Endothelial cell of umbilical vein (primary cell): ENCODE results near the gene ANKRD27. TPM values are rescaled to one million over a fixed set of nuclear protein-coding genes. Genes with fewer than 3 reads are reported as not detected.

Experiments used
- BruUV-seq: library from RNA; stranded (reverse); fragments of 400-500 nt; replicated peaks from 2 replicates; lab custom pipeline; 2021; lab: Mats Ljungman, UMichigan
- CTCF ChIA-PET: fragments of 300-600, 350-600 bp; sonication (Branson Sonifier 250); formaldehyde crosslinking; loops from one replicate; lab custom pipeline; 2021; ENCODE audit warnings: antibody characterized with exemption, inconsistent platforms; lab: Charles Lee
- POLR2A ChIA-PET: fragments of 300-600, 350-600 bp; sonication (Branson Sonifier 250); formaldehyde crosslinking; loops from one replicate; lab custom pipeline; 2021; ENCODE audit warnings: antibody characterized with exemption, inconsistent platforms; lab: Charles Lee
- DNase-seq: peaks from one replicate; pipeline ENCODE4 v3.0.0-alpha.2; 2011; ENCODE audit warnings: low read depth, low spot score
- FAIRE-seq: peaks from 2 replicates; lab custom pipeline; 2011; peaks lifted over from hg19 to GRCh38; lab: Jason Lieb, UNC
- H2AFZ ChIP-seq: 2 replicates; pipeline ENCODE4 v1.6.0; 2012; ENCODE audit warnings: low read depth, low read length, control low read depth, inconsistent platforms
- H3K27ac ChIP-seq: 2 replicates; pipeline ENCODE4 v1.5.1; 2011; ENCODE audit warnings: low read depth, mild to moderate bottlenecking, control low read depth, low read length, moderate library complexity; ENCODE audit not compliant: insufficient read depth
- H3K27me3 ChIP-seq, 2 experiments: 2 replicates each; pipeline versions ENCODE4 v1.6.0 to v1.6.1; 2011; ENCODE audit warnings: low read length in 2 of 2, mixed read lengths in 1 of 2; ENCODE audit not compliant: control insufficient read depth in 2 of 2, insufficient read depth in 2 of 2
- H3K36me3 ChIP-seq, 2 experiments: 2 replicates in 1 of 2; 3 replicates in 1 of 2; pipeline ENCODE4 v1.5.1; 2011; ENCODE audit warnings: low read length in 2 of 2, mild to moderate bottlenecking in 1 of 2, moderate library complexity in 1 of 2; ENCODE audit not compliant: control insufficient read depth in 2 of 2, insufficient read depth in 2 of 2; ENCODE audit errors: extremely low read depth in 1 of 2
- H3K4me1 ChIP-seq: 3 replicates; pipeline ENCODE4 v1.5.1; 2011; ENCODE audit warnings: mild to moderate bottlenecking, low read length; ENCODE audit not compliant: control insufficient read depth, insufficient read depth; ENCODE audit errors: extremely low read depth
- H3K4me2 ChIP-seq: 2 replicates; pipeline ENCODE4 v1.6.1; 2011; ENCODE audit warnings: low read length, control low read depth, mixed read lengths; ENCODE audit not compliant: insufficient read depth
- H3K4me3 ChIP-seq, 3 experiments: fragments of 200-600 bp in 1 of 3; sonication (generic), shearing (Covaris generic) in 1 of 3; replicated peaks in 1 of 3; 2 replicates each; pipeline ENCODE4 v1.5.1; 2011 to 2016; ENCODE audit warnings: control low read depth in 3 of 3, low read length in 3 of 3, mild to moderate bottlenecking in 2 of 3, inconsistent platforms in 1 of 3, low read depth in 1 of 3, moderate library complexity in 1 of 3; ENCODE audit not compliant: insufficient read depth in 1 of 3
- H3K79me2 ChIP-seq: 2 replicates; pipeline ENCODE4 v1.6.0; 2012; ENCODE audit warnings: low read length, inconsistent platforms; ENCODE audit not compliant: control insufficient read depth, insufficient read depth
- H3K9ac ChIP-seq: replicated peaks from 2 replicates; pipeline ENCODE3; 2011; ENCODE audit warnings: low read length, control low read depth; ENCODE audit not compliant: insufficient read depth; ENCODE audit errors: extremely low read depth
- H3K9me1 ChIP-seq: replicated peaks from 3 replicates; pipeline ENCODE4 v1.6.0; 2011; ENCODE audit warnings: mild to moderate bottlenecking, low read length; ENCODE audit not compliant: control insufficient read depth, insufficient read depth; ENCODE audit errors: extremely low read depth
- H3K9me3 ChIP-seq: replicated peaks from 2 replicates; pipeline ENCODE4 v1.5.1; 2012; ENCODE audit warnings: low read length, inconsistent platforms; ENCODE audit not compliant: control insufficient read depth, insufficient read depth
- H4K20me1 ChIP-seq: replicated peaks from 2 replicates; pipeline ENCODE3; 2011; ENCODE audit warnings: mild to moderate bottlenecking, low read length; ENCODE audit not compliant: control insufficient read depth, insufficient read depth; ENCODE audit errors: extremely low read depth
- CTCF ChIP-seq, 2 donors: IDR thresholded peaks; 1 replicate in 1 of 2; 2 replicates in 1 of 2; pipeline ENCODE4 v1.5.1; 2011; ENCODE audit warnings: low read length in 2 of 2, mild to moderate bottlenecking in 2 of 2, moderate library complexity in 2 of 2, control low read depth in 1 of 2, inconsistent platforms in 1 of 2, low read depth in 1 of 2; ENCODE audit not compliant: insufficient read depth in 1 of 2; ENCODE audit errors: extremely low read depth in 1 of 2
- EZH2 ChIP-seq: IDR thresholded peaks from 2 replicates; pipeline ENCODE4 v1.6.1; 2012; ENCODE audit warnings: borderline replicate concordance, low read depth, mild to moderate bottlenecking, moderate library complexity, low read length, inconsistent platforms; ENCODE audit not compliant: severe bottlenecking
- FOS ChIP-seq: IDR thresholded peaks from 2 replicates; pipeline ENCODE4 v1.6.1; 2011; ENCODE audit warnings: mild to moderate bottlenecking, low read length, moderate library complexity, borderline replicate concordance; ENCODE audit not compliant: insufficient read depth
- GATA2 ChIP-seq: IDR thresholded peaks from 2 replicates; pipeline ENCODE4 v1.7.0; 2011; ENCODE audit warnings: low read depth, mild to moderate bottlenecking, moderate library complexity, mixed read lengths, low read length; ENCODE audit not compliant: insufficient read length, insufficient read depth
- JUN ChIP-seq: IDR thresholded peaks from 2 replicates; pipeline ENCODE4 v1.6.1; 2011; ENCODE audit warnings: borderline replicate concordance, low read depth; ENCODE audit not compliant: insufficient read length, insufficient read depth
- MAX ChIP-seq: IDR thresholded peaks from 2 replicates; pipeline ENCODE4 v1.6.1; 2011; ENCODE audit not compliant: insufficient read depth, insufficient read length
- MYC ChIP-seq: IDR thresholded peaks from one replicate; pipeline ENCODE4 v1.6.1; 2011; ENCODE audit warnings: mild to moderate bottlenecking, low read depth, low read length
- POLR2A ChIP-seq: IDR thresholded peaks from 2 replicates; pipeline ENCODE4 v1.6.1; 2012; ENCODE audit warnings: low read depth, mild to moderate bottlenecking, control low read depth, low read length
- POLR2AphosphoS5 ChIP-seq: IDR thresholded peaks from 2 replicates; pipeline ENCODE4 v1.6.1; 2012; ENCODE audit warnings: low read depth, mild to moderate bottlenecking, control low read depth, low read length, moderate library complexity; ENCODE audit not compliant: insufficient read depth
- dilution Hi-C: fragments of 300-500 bp; cut with MboI; formaldehyde crosslinking; loops from one replicate; pipeline ENCODE4 v1.15.0; 2019; ENCODE audit warnings: low sequenced_read_pairs; ENCODE audit not compliant: extremely low pct_ligation_motif_present
- intact Hi-C: fragments of 100-400 bp; cut with micrococcal nuclease; formaldehyde crosslinking; loops from one replicate; pipeline ENCODE4 v1.10.0; 2022
- polyA plus RNA-seq, 4 experiments: library from polyadenylated mRNA; depleted of rRNA in 3 of 4; stranded (reverse) in 3 of 4; unstranded in 1 of 4; fragments of >200 nt; gene quantifications; 2 replicates each; pipeline versions ENCODE4 v1.2.1 to v1.2.3, GENCODE V29; 2011 to 2012; ENCODE audit warnings: missing spikeins in 1 of 4
- total RNA-seq: library from RNA; stranded (reverse); gene quantifications from 2 replicates; pipeline ENCODE4 v1.2.3, GENCODE V29; 2021

ANKRD27 gene
- total and polyA plus RNA-seq, 2 donors (not counting 3 experiments of a cell fraction or from before 2014, with no cell fraction given), result 18.3 to 37.4 TPM

GRCh38 chr19:32719611-32720059, 44.7 kb upstream of the ANKRD27 start, which contains the start of gene TDRD12:
TSS of gene TDRD12 (plus strand) at chr19:32719767. CDS start at chr19:32720073, 306 bp downstream.
- Histone ChIP-seq H2AFZ (no peak within 1 kb of the TSS), H3K36me3 (no peaks in the 10 kb centered on the region), H3K4me3 (no peak within 1 kb of the TSS), H3K9me1 (no peaks in the 10 kb centered on the region), H3K27me3 (no peaks in the 10 kb centered on the region), H3K9me3 (no peaks in the 10 kb centered on the region), H3K27ac (no peak within 1 kb of the TSS), H3K79me2 (no peaks in the 10 kb centered on the region), H3K9ac (no peak within 1 kb of the TSS), H4K20me1 (no peaks in the 10 kb centered on the region), H3K4me1 (no peaks in the 10 kb centered on the region), H3K4me2 (no peak within 1 kb of the TSS)
- CTCF ChIA-PET, result no interaction called here
- dilution Hi-C loops (no loop called here), intact Hi-C loops (no loop called here)
- DNase-seq (no peak), FAIRE-seq (no peak)
- TF ChIP-seq MYC, result no peak
- TF ChIP-seq FOS, result no peak
- no peak for TF ChIP-seq JUN
- no peak for TF ChIP-seq POLR2AphosphoS5
- no peak for TF ChIP-seq GATA2
- no peak for TF ChIP-seq POLR2A
- no peak for TF ChIP-seq MAX
- no peak for TF ChIP-seq EZH2
- no peak for TF ChIP-seq CTCF (IDR thresholded peaks at IDR 0.05; ENCODE audit: extremely low read depth in 1 of 2, insufficient read depth in 1 of 2, low read depth in 1 of 2, low read length in 2 of 2)
- no TSS peak for BruUV-seq
- POLR2A ChIA-PET, result no interaction called here
